Endodermal cell (in vitro differentiated cells): ENCODE measurements around the gene LGALS9C. TPM values are rescaled to one million over a fixed set of nuclear protein-coding genes. Genes with fewer than 3 reads are reported as not detected.
"Not testable (repeated sequence)": the region's sequence is repeated elsewhere in the genome, so short reads cannot be mapped to it uniquely, and the experiment has no call there.

ENCODE experiments used
- DNase-seq: peaks from one replicate; pipeline ENCODE4 v3.0.0-alpha.2; 2017
- H3K27ac ChIP-seq: 2 replicates; pipeline ENCODE4 v1.5.1; 2013; ENCODE audit warnings: mild to moderate bottlenecking, low read depth, low read length, moderate library complexity
- H3K27me3 ChIP-seq: 2 replicates; pipeline ENCODE4 v1.6.1; 2013; ENCODE audit warnings: mild to moderate bottlenecking, low read length, moderate library complexity; ENCODE audit not compliant: insufficient read depth, control insufficient read depth, poor library complexity, severe bottlenecking
- H3K36me3 ChIP-seq: 2 replicates; pipeline ENCODE4 v1.7.0; 2013; ENCODE audit warnings: mild to moderate bottlenecking, low read length, moderate library complexity; ENCODE audit not compliant: control insufficient read depth, insufficient read depth
- H3K4me1 ChIP-seq: one replicate; pipeline ENCODE4 v1.7.0; 2013; ENCODE audit warnings: low read length; ENCODE audit not compliant: control insufficient read depth, insufficient read depth
- H3K4me3 ChIP-seq: 2 replicates; pipeline ENCODE4 v1.5.1; 2013; ENCODE audit warnings: mild to moderate bottlenecking, low read length, moderate library complexity
- H3K9ac ChIP-seq: 2 replicates; pipeline ENCODE4 v1.6.1; 2013; ENCODE audit warnings: mild to moderate bottlenecking, low read length, moderate library complexity; ENCODE audit not compliant: poor library complexity, severe bottlenecking; ENCODE audit errors: extremely low read depth
- H3K9me3 ChIP-seq: 2 replicates; pipeline ENCODE4 v1.6.1; 2013; ENCODE audit warnings: mild to moderate bottlenecking, low read length, moderate library complexity; ENCODE audit not compliant: control insufficient read depth
- H3K27ac Mint-ChIP-seq: 2 replicates; pipeline ENCODE4 v1.8.0; 2020; ENCODE audit warnings: mixed read lengths
- H3K27me3 Mint-ChIP-seq: 2 replicates; pipeline ENCODE4 v1.8.0; 2021; ENCODE audit warnings: mild to moderate bottlenecking, mixed read lengths; ENCODE audit not compliant: insufficient read depth
- H3K36me3 Mint-ChIP-seq: 2 replicates; pipeline ENCODE4 v1.8.0; 2020; ENCODE audit warnings: low read depth, mixed read lengths
- H3K4me1 Mint-ChIP-seq: 2 replicates; pipeline ENCODE4 v1.8.0; 2020; ENCODE audit warnings: mixed read lengths
- H3K4me3 Mint-ChIP-seq: 2 replicates; pipeline ENCODE4 v1.8.0; 2020; ENCODE audit warnings: mild to moderate bottlenecking, moderate library complexity, mixed read lengths
- H3K9me3 Mint-ChIP-seq: 2 replicates; pipeline ENCODE4 v1.8.0; 2020; ENCODE audit warnings: mild to moderate bottlenecking, mixed read lengths
- WGBS, 2 experiments: methylation state at CpG; one replicate each; pipeline versions ENCODE4 v1.1.5 to v1.1.7; 2013; ENCODE audit warnings: missing lambda C conversion rate in 2 of 2, mixed read lengths in 1 of 2; ENCODE audit not compliant: insufficient coverage in 1 of 2, insufficient read length in 1 of 2; 5-methylcytosine and 5-hydroxymethylcytosine counted together
- total RNA-seq, 2 donors: library from RNA; stranded (reverse); fragmentation: NEBNext Ultra II Directional in 1 of 2; extraction: Animal tissue kit (Norgen Biotek cat#: 25700) in 1 of 2; gene quantifications; 2 replicates in 1 of 2; 3 replicates in 1 of 2; pipeline ENCODE4 v1.2.1, GENCODE V29; 2021

LGALS9C gene
- total RNA-seq, 2 donors from 2014 or later, result not detected

DNA sequence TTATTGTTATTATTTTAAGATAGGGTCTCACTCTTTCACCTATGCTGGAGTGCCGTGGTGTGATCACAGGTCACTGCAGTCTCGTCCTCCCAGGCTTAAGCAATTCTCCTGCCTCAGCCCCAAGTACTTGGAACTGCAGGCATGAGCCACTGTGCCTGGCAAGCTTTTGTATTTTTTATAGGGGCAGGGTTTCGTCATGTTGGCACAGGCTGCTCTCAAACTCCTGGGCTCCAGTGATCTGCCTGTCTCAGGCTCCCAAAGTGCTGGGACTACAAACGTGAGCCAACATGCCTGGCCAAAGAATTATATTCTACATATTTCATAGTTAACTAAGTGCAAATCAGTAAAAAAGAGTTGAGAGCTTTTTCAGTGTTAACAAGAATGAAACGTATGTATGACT is 65.6 kb downstream of the LGALS9C start:
- WGBS, 2 experiments, result no CpG with 5 or more reads among the region's 5 CpGs

GRCh38 chr17:18542907-18543306 is 66.3 kb downstream of the LGALS9C start:
- not testable (repeated sequence) for H3K4me3 Mint-ChIP-seq, H3K27ac ChIP-seq, DNase-seq, H3K27ac Mint-ChIP-seq, H3K27me3 Mint-ChIP-seq, H3K4me3 ChIP-seq, H3K9me3 Mint-ChIP-seq, H3K9me3 ChIP-seq, H3K27me3 ChIP-seq, H3K4me1 Mint-ChIP-seq, H3K4me1 ChIP-seq, H3K36me3 Mint-ChIP-seq, H3K36me3 ChIP-seq, H3K9ac ChIP-seq
- 100% methylated on average over 1 of the region's 5 CpGs; no CpG with 5 or more reads in 1 of the 2 experiments for WGBS, 2 experiments

More for the DNA sequence above, 65.6 kb downstream of the LGALS9C start:
- H3K27ac Mint-ChIP-seq, H3K9ac ChIP-seq, H3K36me3 Mint-ChIP-seq, H3K4me1 Mint-ChIP-seq, H3K27me3 Mint-ChIP-seq, H3K4me3 Mint-ChIP-seq, H3K9me3 Mint-ChIP-seq, DNase-seq, H3K27ac ChIP-seq, H3K36me3 ChIP-seq, H3K9me3 ChIP-seq, H3K4me1 ChIP-seq, H3K4me3 ChIP-seq, H3K27me3 ChIP-seq: not testable (repeated sequence)

Other genes starting within 250 kb of the LGALS9C start
- 100 to 1,000 TPM; 299 to 335 TPM for gene FLII, start 218.1 kb upstream of the LGALS9C start, total RNA-seq
- gene MIEF2, start 216.1 kb upstream of the LGALS9C start, total RNA-seq, result 10 to 100 TPM; 15.3 to 19.6 TPM
- 10 to 100 TPM; 60.4 to 67.4 TPM for gene TOP3A, start 161.8 kb upstream of the LGALS9C start, total RNA-seq
- gene SMCR8, start 161.5 kb upstream of the LGALS9C start, total RNA-seq, result 10 to 100 TPM; 20.7 to 22.2 TPM
- gene SHMT1, start 113.2 kb upstream of the LGALS9C start, total RNA-seq, result 10 to 100 TPM; 38.5 to 40.9 TPM
- gene EVPLL, start 99.0 kb upstream of the LGALS9C start, total RNA-seq, result not detected
- not detected for gene TBC1D28, start 167.6 kb downstream of the LGALS9C start, total RNA-seq
- gene FOXO3B, start 205.5 kb downstream of the LGALS9C start, total RNA-seq, result 10 to 100 TPM; 12.3 to 12.5 TPM